ENCODE data around the gene CASP8AP2. TPM values are rescaled to one million over a fixed set of nuclear protein-coding genes. Genes with fewer than 3 reads are reported as not detected.

CASP8AP2 gene
- total RNA-seq, 4 donors from 2014 or later: 8.6 to 24.0 (median 11.0) TPM

DNA sequence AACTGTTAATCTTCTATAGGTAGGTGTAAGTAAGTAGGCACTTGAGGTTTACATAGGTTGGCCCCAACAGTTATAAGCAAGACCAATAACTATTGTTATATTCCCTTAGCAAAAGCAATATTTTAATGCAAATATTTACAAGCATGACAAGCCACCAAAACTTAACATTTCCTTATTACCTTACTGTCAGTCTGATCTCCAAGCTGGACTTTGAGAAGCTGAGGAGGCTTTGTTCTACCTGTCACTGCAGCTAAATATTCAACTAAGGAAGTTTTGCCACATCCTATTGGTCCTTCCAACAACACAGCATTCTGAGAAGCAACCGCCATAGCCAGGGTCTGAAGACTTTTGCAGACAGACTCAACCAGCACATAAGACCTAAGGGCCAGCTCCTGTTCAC is 39.7 kb upstream of the CASP8AP2 start:
- ATAC-seq (ENCODE audit: low FRiP score) (no peak), DNase-seq (ENCODE audit: low spot score) (no peak)
- TF ChIP-seq, protein P1, sequence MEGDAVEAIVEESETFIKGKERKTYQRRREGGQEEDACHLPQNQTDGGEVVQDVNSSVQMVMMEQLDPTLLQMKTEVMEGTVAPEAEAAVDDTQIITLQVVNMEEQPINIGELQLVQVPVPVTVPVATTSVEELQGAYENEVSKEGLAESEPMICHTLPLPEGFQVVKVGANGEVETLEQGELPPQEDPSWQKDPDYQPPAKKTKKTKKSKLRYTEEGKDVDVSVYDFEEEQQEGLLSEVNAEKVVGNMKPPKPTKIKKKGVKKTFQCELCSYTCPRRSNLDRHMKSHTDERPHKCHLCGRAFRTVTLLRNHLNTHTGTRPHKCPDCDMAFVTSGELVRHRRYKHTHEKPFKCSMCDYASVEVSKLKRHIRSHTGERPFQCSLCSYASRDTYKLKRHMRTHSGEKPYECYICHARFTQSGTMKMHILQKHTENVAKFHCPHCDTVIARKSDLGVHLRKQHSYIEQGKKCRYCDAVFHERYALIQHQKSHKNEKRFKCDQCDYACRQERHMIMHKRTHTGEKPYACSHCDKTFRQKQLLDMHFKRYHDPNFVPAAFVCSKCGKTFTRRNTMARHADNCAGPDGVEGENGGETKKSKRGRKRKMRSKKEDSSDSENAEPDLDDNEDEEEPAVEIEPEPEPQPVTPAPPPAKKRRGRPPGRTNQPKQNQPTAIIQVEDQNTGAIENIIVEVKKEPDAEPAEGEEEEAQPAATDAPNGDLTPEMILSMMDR (IDR thresholded peaks at IDR 0.05): no peak

DNA sequence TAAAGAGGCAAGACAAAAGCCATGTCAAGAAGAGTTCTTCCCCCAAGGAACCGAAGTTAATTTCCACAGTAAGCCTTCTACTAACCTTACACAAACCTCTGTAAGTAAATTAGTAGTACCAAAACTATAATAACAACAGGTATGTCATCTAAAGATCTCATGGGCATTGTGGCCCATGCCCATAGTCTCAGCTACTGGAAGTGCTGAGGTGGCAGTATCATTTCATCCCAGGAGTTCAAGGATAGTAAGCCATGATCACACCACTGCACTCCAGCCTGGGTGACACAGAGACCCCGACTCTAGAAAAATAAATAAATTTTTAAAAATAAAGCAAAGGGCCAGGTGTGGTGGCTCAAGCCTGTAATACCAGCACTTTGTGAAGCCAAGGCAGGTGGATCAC is 39.3 kb upstream of the CASP8AP2 start:
- TF ChIP-seq, protein P1 (IDR thresholded peaks at IDR 0.05): no peak
- no peak for DNase-seq (ENCODE audit: low spot score)
- ATAC-seq (ENCODE audit: low FRiP score): no peak

DNA sequence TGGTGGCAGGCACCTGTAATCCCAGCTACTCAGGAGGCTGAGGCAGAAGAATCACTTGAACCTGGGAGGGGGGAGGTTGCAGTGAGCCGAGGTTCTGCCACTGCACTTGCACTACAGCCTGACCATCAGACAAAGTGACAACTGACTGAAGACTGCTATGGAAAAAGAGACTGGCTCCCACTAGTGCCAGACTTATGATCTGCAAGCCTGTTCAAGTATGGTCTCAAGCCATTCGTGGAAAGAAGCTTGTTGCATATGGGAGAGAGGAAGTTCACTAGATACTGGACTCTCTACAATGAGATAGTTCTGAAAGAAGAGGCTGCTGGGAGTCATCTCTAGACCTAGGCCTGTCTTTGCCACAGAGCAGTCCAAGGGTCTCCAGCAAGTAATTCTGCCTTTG is 36.8 kb upstream of the CASP8AP2 start:
- DNase-seq (ENCODE audit: low spot score): no peak
- TF ChIP-seq, protein P1 (IDR thresholded peaks at IDR 0.05): no peak
- no peak for ATAC-seq (ENCODE audit: low FRiP score)

DNA sequence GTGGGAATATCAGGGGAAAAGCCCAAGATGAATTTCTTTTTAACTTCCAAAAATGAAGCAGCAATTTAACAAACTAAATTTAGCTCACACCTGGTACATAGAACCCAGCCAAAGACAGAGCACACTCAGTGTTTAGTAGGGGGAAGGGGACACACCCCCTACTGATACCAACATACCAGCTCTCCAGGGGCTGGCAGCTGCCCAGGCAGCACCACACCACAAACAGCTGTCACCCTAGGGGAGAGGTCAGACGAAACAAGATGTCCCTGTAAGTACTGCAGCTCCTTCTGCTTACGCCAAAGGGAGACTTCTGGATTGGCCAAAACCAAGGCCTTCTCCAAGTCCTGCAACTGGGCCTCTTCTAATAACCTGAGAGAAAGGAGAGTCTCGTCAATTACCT is 36.1 kb upstream of the CASP8AP2 start:
- DNase-seq (ENCODE audit: low spot score): no peak
- no peak for ATAC-seq (ENCODE audit: low FRiP score)
- TF ChIP-seq, protein P1 (IDR thresholded peaks at IDR 0.05): no peak

DNA sequence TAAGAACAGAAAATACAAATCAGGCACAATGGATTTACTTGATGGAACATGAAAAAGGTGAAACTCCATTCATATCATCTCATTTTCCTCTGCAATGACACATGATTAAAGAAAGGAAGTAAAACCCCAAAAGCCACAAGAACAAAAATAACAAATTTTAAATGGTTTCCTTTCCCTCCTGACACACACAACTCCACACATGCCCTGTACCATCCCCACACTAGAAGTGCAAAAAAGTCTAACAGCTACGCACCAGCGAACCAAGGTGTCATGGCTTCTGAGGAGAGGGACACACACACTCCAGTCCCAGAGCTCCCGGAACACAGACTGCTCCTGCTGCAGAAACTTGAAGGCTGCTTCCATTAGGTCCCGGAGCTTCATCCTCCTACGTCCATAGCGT is 35.4 kb upstream of the CASP8AP2 start:
- TF ChIP-seq, protein P1 (IDR thresholded peaks at IDR 0.05): no peak
- no peak for ATAC-seq (ENCODE audit: low FRiP score)
- DNase-seq (ENCODE audit: low spot score): no peak

DNA sequence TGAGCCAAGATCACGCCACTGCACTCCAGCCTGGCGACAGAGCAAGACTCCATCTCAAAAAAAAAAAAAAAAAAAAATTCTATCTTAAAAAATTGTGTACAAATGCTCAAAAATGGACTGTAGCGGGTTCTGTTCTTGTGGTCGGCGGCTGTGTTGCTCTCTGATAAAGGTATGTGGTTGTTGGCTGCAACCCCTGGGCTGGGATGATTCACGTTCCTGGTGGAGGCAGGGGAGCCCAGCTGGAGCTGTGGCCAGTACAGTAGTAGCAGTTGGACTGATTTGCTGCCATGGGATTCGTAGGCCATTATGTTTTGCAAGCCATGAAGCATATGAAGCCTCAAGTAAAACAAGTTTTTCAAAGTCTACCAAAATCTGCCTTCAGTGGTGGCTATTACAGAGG is 32.4 kb upstream of the CASP8AP2 start:
- ATAC-seq (ENCODE audit: low FRiP score): no peak
- TF ChIP-seq, protein P1 (IDR thresholded peaks at IDR 0.05): no peak
- DNase-seq (ENCODE audit: low spot score): no peak

DNA sequence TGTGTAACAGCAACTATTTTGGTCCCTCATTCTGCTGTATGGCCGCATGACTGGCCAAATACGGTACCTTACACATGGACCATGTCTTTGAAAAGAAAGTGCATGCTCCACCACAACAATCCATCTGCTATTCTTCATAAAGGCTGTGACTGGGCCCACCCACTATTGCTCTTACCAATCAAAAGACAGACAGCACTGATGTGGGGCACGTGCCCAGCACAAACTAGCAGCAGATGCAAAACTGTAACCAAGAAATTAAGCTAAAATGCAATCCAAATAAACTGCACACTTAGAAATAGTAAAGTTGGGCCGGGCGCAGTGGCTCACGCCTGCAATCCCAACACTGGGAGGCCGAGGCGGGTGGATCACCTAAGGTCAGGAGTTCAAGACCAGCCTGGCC is 30.6 kb upstream of the CASP8AP2 start:
- DNase-seq (ENCODE audit: low spot score): no peak
- ATAC-seq (ENCODE audit: low FRiP score): no peak
- TF ChIP-seq, protein P1 (IDR thresholded peaks at IDR 0.05): no peak
